HG03442 (cell line): ENCODE data around the gene KIRREL3.

Experiments used
- ATAC-seq: cut with Tn5 transposase; IDR thresholded peaks from one replicate; pipeline ENCODE4 v1.9.1; 2021; ENCODE audit warnings: mild to moderate bottlenecking, moderate library complexity; ENCODE audit not compliant: unreplicated experiment

Gene KIRREL3

GRCh38 chr11:126437731-126438130 lies 562.8 kb downstream of the KIRREL3 start:
- no peak for ATAC-seq

- no peak for ATAC-seq
These were observed 564.3 kb downstream of the KIRREL3 start for GRCh38 chr11:126436209-126436755.

GRCh38 chr11:126434950-126435335 lies 565.6 kb downstream of the KIRREL3 start:
- ATAC-seq: no peak

GRCh38 chr11:126433989-126434949 lies 566.3 kb downstream of the KIRREL3 start:
- no peak for ATAC-seq

- no peak for ATAC-seq
These were observed 567.2 kb downstream of the KIRREL3 start for GRCh38 chr11:126433244-126433846.

GRCh38 chr11:126432525-126432924 lies 568.0 kb downstream of the KIRREL3 start:
- ATAC-seq: no peak

- ATAC-seq: no peak
These were observed 568.5 kb downstream of the KIRREL3 start for GRCh38 chr11:126432065-126432461.

- no peak for ATAC-seq
These were observed 569.0 kb downstream of the KIRREL3 start for GRCh38 chr11:126431401-126432064.

- ATAC-seq: no peak
These were observed 569.8 kb downstream of the KIRREL3 start for GRCh38 chr11:126430581-126431335.

- ATAC-seq: peak; percentile 65
These were observed 573.5 kb downstream of the KIRREL3 start for GRCh38 chr11:126426820-126427749.

GRCh38 chr11:126426106-126426505 lies 574.5 kb downstream of the KIRREL3 start:
- ATAC-seq: no peak

- ATAC-seq: no peak
These were observed 576.0 kb downstream of the KIRREL3 start for GRCh38 chr11:126424471-126425039.

- ATAC-seq: no peak
These were observed 576.8 kb downstream of the KIRREL3 start for GRCh38 chr11:126423743-126424142.

- ATAC-seq: no peak
These were observed 577.4 kb downstream of the KIRREL3 start for GRCh38 chr11:126423154-126423553.

- no peak for ATAC-seq
These were observed 578.1 kb downstream of the KIRREL3 start for GRCh38 chr11:126422446-126422845.

GRCh38 chr11:126421271-126421671 lies 579.3 kb downstream of the KIRREL3 start:
- no peak for ATAC-seq

- ATAC-seq: no peak
These were observed 579.8 kb downstream of the KIRREL3 start for GRCh38 chr11:126420698-126421256.

GRCh38 chr11:126419801-126420697 lies 580.5 kb downstream of the KIRREL3 start:
- ATAC-seq: peak; percentile 76
